ENCODE results near the gene COX20.

- TF ChIP-seq CTCF (IDR thresholded peaks at IDR 0.05; ENCODE audit: control extremely low read depth in 1 of 3, insufficient read depth in 1 of 3, low read depth in 1 of 3, low read length in 3 of 3), result no peak
- TF ChIP-seq SP1 (IDR thresholded peaks at IDR 0.05; ENCODE audit: low read depth, low read length), result no peak
- peak in 1 of 2 experiments; percentile 22; a peak in 1 of 3 replicates for TF ChIP-seq POLR2A (IDR thresholded peaks at IDR 0.05; ENCODE audit: control extremely low read depth in 1 of 2, low read depth in 2 of 2, low read length in 2 of 2)
- no peak for TF ChIP-seq RNF2 (IDR thresholded peaks at IDR 0.05; ENCODE audit: borderline replicate concordance, low read depth, low read length, missing control alignments, poor library complexity, severe bottlenecking)
- no peak for TF ChIP-seq EZH2 (IDR thresholded peaks at IDR 0.05; ENCODE audit: low read depth, low read length, severe bottlenecking)
- TF ChIP-seq MAFK (IDR thresholded peaks at IDR 0.05; ENCODE audit: low read depth, low read length), result no peak
- TF ChIP-seq CBX5 (IDR thresholded peaks at IDR 0.05; ENCODE audit: low read depth, low read length), result no peak
- no peak for TF ChIP-seq CTBP2 (IDR thresholded peaks at IDR 0.05; ENCODE audit: borderline replicate concordance, insufficient read depth, insufficient read length, low read length)
- TF ChIP-seq EP300 (IDR thresholded peaks at IDR 0.05; ENCODE audit: borderline replicate concordance in 1 of 2, low read depth in 2 of 2, low read length in 2 of 2), result no peak
- no peak for TF ChIP-seq MAX (IDR thresholded peaks at IDR 0.05)
- no peak for TF ChIP-seq CHD2 (IDR thresholded peaks at IDR 0.05; ENCODE audit: low read length)
- TF ChIP-seq NANOG (IDR thresholded peaks at IDR 0.05; ENCODE audit: insufficient read depth, low read depth, low read length, poor library complexity, severe bottlenecking), result no peak
Observed at GRCh38 chr1:244846653-244847052, 11.2 kb downstream of the COX20 start.

Measured in H1 (cell line).